H1 (cell line): Measurements from ENCODE around the gene MAPK8IP3. TPM values are rescaled to one million over a fixed set of nuclear protein-coding genes. Genes with fewer than 3 reads are reported as not detected.

ENCODE experiments used
- EZH2 ChIP-seq: fragments of 200-600 bp; sonication (generic); IDR thresholded peaks from 2 replicates; pipeline ENCODE4 v1.7.1; 2012; ENCODE audit warnings: low read depth, mild to moderate bottlenecking, moderate library complexity, low read length, inconsistent platforms; ENCODE audit not compliant: severe bottlenecking
- POLR2AphosphoS5 ChIP-seq: IDR thresholded peaks from 2 replicates; pipeline ENCODE4 v1.6.1; 2011; ENCODE audit warnings: low read depth, low read length
- polyA plus RNA-seq, 7 experiments: library from polyadenylated mRNA; depleted of rRNA in 3 of 7; stranded (reverse) in 5 of 7; unstranded in 2 of 7; fragments of >200 nt in 5 of 7; fragments of 200-250 nt in 2 of 7; gene quantifications; 1 replicate in 5 of 7; 2 replicates in 1 of 7; 4 replicates in 1 of 7; pipeline versions ENCODE4 v1.2.1 to v1.2.3, GENCODE V29; 2011 to 2013; ENCODE audit warnings: missing spikeins in 2 of 7, mixed read lengths in 2 of 7
- total RNA-seq: library from RNA; stranded (reverse); fragmentation: NEBNext Ultra II Directional; extraction: Animal tissue kit (Norgen Biotek cat#: 25700); gene quantifications from 2 replicates; pipeline ENCODE4 v1.2.1, GENCODE V29; 2021

Gene MAPK8IP3
- total and polyA plus RNA-seq, 2 of the 8 experiments (the other 6 are each of a cell fraction or from before 2014, with no cell fraction given): 16.9 to 43.4 TPM

GRCh38 chr16:1740781-1741490, 34.9 kb downstream of the MAPK8IP3 start (continued):
- TF ChIP-seq POLR2AphosphoS5: no peak
- no peak for TF ChIP-seq EZH2
